Left ventricle myocardium inferior (tissue), 1 donor: ENCODE measurements around the gene PRLR. TPM values are rescaled to one million over a fixed set of nuclear protein-coding genes. Genes with fewer than 3 reads are reported as not detected.

Source experiments
- DNase-seq: peaks from one replicate; pipeline ENCODE4 v3.0.0-alpha.2; 2020
- H3K27ac ChIP-seq: fragments of 200-600 bp; replicated peaks from 2 replicates; pipeline ENCODE4 v1.8.0; 2021
- H3K27me3 ChIP-seq: fragments of 200-600 bp; 2 replicates; pipeline ENCODE4 v1.8.0; 2021; ENCODE audit warnings: low read depth
- H3K36me3 ChIP-seq: fragments of 200-600 bp; 2 replicates; pipeline ENCODE4 v1.8.0; 2021
- H3K4me1 ChIP-seq: fragments of 200-600 bp; 2 replicates; pipeline ENCODE4 v1.8.0; 2021
- H3K4me3 ChIP-seq: fragments of 200-600 bp; 2 replicates; pipeline ENCODE4 v1.8.0; 2021; ENCODE audit warnings: mild to moderate bottlenecking, moderate library complexity
- H3K9me3 ChIP-seq: fragments of 200-600 bp; replicated peaks from 2 replicates; pipeline ENCODE4 v1.8.0; 2021
- CTCF ChIP-seq: fragments of 200-600 bp; IDR thresholded peaks from 2 replicates; pipeline ENCODE4 v1.8.0; 2021; ENCODE audit warnings: antibody characterized with exemption, mild to moderate bottlenecking, borderline replicate concordance
- intact Hi-C: fragments of 100-400 bp; cut with micrococcal nuclease; formaldehyde crosslinking; loops from one replicate; pipeline ENCODE4 v1.11.0; 2022
- total RNA-seq: library from RNA; stranded (reverse); fragmentation: NEBNext Ultra II Directional; extraction: Animal tissue kit (Norgen Biotek cat#: 25700); gene quantifications from one replicate; pipeline ENCODE4 v1.2.1, GENCODE V29; 2021
- donor health status: DM: no; HTN: yes; CAD: no; lungs with severe emphysema.

Gene PRLR
- total RNA-seq, 1 donor from 2014 or later = 0.66 TPM

GRCh38 chr5:35026941-35027340 is 203.3 kb downstream of the PRLR start:
- Histone ChIP-seq H3K27me3 (peaks cover 73% of the 10 kb centered on the region), H3K4me1 (no peaks in the 10 kb centered on the region), H3K36me3 (no peaks in the 10 kb centered on the region), H3K4me3 (no peak overlapping the region), H3K9me3 (no peaks in the 10 kb centered on the region), H3K27ac (no peak overlapping the region)
- no peak for TF ChIP-seq CTCF
- intact Hi-C loops = no loop called here
- DNase-seq = no peak

- Histone ChIP-seq H3K9me3 (no peaks in the 10 kb centered on the region), H3K4me1 (no peaks in the 10 kb centered on the region), H3K4me3 (no peak overlapping the region), H3K36me3 (no peaks in the 10 kb centered on the region), H3K27me3 (peaks cover 67% of the 10 kb centered on the region), H3K27ac (no peak overlapping the region)
- intact Hi-C loops = no loop called here
- no peak for DNase-seq
- no peak for TF ChIP-seq CTCF
Measured at GRCh38 chr5:35026280-35026840, 203.9 kb downstream of the PRLR start.

- TF ChIP-seq CTCF = no peak
- intact Hi-C loops = no loop called here
- no peaks in the 10 kb centered on the region for H3K9me3 ChIP-seq
- H3K4me1 ChIP-seq = no peaks in the 10 kb centered on the region
- no peak overlapping the region for H3K4me3 ChIP-seq
- no peak overlapping the region for H3K27ac ChIP-seq
- no peaks in the 10 kb centered on the region for H3K36me3 ChIP-seq
- no peak for DNase-seq
- H3K27me3 ChIP-seq = peaks cover 54% of the 10 kb centered on the region
Measured at GRCh38 chr5:35024911-35025510, 205.3 kb downstream of the PRLR start.

- intact Hi-C loops = no loop called here
- no peak for DNase-seq
- H3K4me1 ChIP-seq = no peaks in the 10 kb centered on the region
- TF ChIP-seq CTCF = no peak
- no peak overlapping the region for H3K4me3 ChIP-seq
- no peaks in the 10 kb centered on the region for H3K9me3 ChIP-seq
- H3K27ac ChIP-seq = no peak overlapping the region
- peaks cover 44% of the 10 kb centered on the region for H3K27me3 ChIP-seq
- no peaks in the 10 kb centered on the region for H3K36me3 ChIP-seq
Measured at GRCh38 chr5:35023391-35024178, 206.7 kb downstream of the PRLR start.

- H3K36me3 ChIP-seq = no peaks in the 10 kb centered on the region
- intact Hi-C loops = no loop called here
- H3K9me3 ChIP-seq = no peaks in the 10 kb centered on the region
- no peak for DNase-seq
- peaks cover 13% of the 10 kb centered on the region for H3K4me1 ChIP-seq
- TF ChIP-seq CTCF = no peak
- peaks cover 23% of the 10 kb centered on the region for H3K27me3 ChIP-seq
- no peak overlapping the region for H3K27ac ChIP-seq
- no peak overlapping the region for H3K4me3 ChIP-seq
Measured at GRCh38 chr5:35016174-35017051, 213.9 kb downstream of the PRLR start.
